Neural crest cell (in vitro differentiated cells): ENCODE data around the gene RAB5B. TPM values are rescaled to one million over a fixed set of nuclear protein-coding genes. Genes with fewer than 3 reads are reported as not detected.

ENCODE experiments used
- DNase-seq: peaks from one replicate; pipeline ENCODE4 v3.0.0; 2021; ENCODE audit warnings: low read depth, mixed read lengths, low spot score
- H3K27ac Mint-ChIP-seq: one replicate; pipeline ENCODE4 v1.8.0; 2021; ENCODE audit warnings: mild to moderate bottlenecking, mixed read lengths; ENCODE audit not compliant: unreplicated experiment
- H3K27me3 Mint-ChIP-seq: 2 replicates; pipeline ENCODE4 v1.8.0; 2021; ENCODE audit warnings: low read depth, mild to moderate bottlenecking, mixed read lengths
- H3K36me3 Mint-ChIP-seq: 2 replicates; pipeline ENCODE4 v1.8.0; 2021; ENCODE audit warnings: low read depth, mild to moderate bottlenecking, mixed read lengths
- H3K4me1 Mint-ChIP-seq: 2 replicates; pipeline ENCODE4 v1.8.0; 2021; ENCODE audit warnings: mixed read lengths
- H3K4me3 Mint-ChIP-seq: one replicate; pipeline ENCODE4 v1.8.0; 2021; ENCODE audit warnings: mild to moderate bottlenecking, mixed read lengths
- H3K9me3 Mint-ChIP-seq: 2 replicates; pipeline ENCODE4 v1.8.0; 2021; ENCODE audit warnings: mixed read lengths
- total RNA-seq: library from RNA; stranded (reverse); gene quantifications from 2 replicates; pipeline ENCODE4 v1.2.1, GENCODE V29; 2021
- TF ChIP-seq, protein P1 (sequence below): fragments of 200-600 bp; sonication (generic); conservative IDR thresholded peaks from 2 replicates; pipeline ENCODE4 v1.5.0; 2021; ENCODE audit warnings: antibody characterized with exemption, mild to moderate bottlenecking

RAB5B gene
- total RNA-seq, 1 donor from 2014 or later, result 86.5 TPM

- Mint-ChIP-seq H3K36me3 (no peaks in the 10 kb centered on the region), H3K27ac (peak within 1 kb of the TSS; percentile 39), H3K9me3 (no peaks in the 10 kb centered on the region), H3K4me3 (peak within 1 kb of the TSS; percentile 96), H3K4me1 (peaks cover 64% of the 10 kb centered on the region), H3K27me3 (peaks cover 19% of the 10 kb centered on the region)
- TF ChIP-seq, protein P1, sequence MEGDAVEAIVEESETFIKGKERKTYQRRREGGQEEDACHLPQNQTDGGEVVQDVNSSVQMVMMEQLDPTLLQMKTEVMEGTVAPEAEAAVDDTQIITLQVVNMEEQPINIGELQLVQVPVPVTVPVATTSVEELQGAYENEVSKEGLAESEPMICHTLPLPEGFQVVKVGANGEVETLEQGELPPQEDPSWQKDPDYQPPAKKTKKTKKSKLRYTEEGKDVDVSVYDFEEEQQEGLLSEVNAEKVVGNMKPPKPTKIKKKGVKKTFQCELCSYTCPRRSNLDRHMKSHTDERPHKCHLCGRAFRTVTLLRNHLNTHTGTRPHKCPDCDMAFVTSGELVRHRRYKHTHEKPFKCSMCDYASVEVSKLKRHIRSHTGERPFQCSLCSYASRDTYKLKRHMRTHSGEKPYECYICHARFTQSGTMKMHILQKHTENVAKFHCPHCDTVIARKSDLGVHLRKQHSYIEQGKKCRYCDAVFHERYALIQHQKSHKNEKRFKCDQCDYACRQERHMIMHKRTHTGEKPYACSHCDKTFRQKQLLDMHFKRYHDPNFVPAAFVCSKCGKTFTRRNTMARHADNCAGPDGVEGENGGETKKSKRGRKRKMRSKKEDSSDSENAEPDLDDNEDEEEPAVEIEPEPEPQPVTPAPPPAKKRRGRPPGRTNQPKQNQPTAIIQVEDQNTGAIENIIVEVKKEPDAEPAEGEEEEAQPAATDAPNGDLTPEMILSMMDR, result no peak
- peak; percentile 58 for DNase-seq
Measured at GRCh38 chr12:55927588-55928502, 46.0 kb upstream of the RAB5B start, which contains the start of gene PYM1. Gene PYM1 (minus strand): TSS chr12:55927894. CDS start chr12:55927761, 133 bp downstream.

GRCh38 chr12:55929306-55929791 is 44.5 kb upstream of the RAB5B start:
- peaks cover 33% of the 10 kb centered on the region for H3K27me3 Mint-ChIP-seq
- H3K9me3 Mint-ChIP-seq, result no peaks in the 10 kb centered on the region
- TF ChIP-seq, protein P1, result no peak
- no peaks in the 10 kb centered on the region for H3K36me3 Mint-ChIP-seq
- H3K4me3 Mint-ChIP-seq, result peak overlapping the region; percentile 58
- no peak for DNase-seq
- peaks cover 59% of the 10 kb centered on the region for H3K4me1 Mint-ChIP-seq
- H3K27ac Mint-ChIP-seq, result peak overlapping the region; percentile 63

DNA sequence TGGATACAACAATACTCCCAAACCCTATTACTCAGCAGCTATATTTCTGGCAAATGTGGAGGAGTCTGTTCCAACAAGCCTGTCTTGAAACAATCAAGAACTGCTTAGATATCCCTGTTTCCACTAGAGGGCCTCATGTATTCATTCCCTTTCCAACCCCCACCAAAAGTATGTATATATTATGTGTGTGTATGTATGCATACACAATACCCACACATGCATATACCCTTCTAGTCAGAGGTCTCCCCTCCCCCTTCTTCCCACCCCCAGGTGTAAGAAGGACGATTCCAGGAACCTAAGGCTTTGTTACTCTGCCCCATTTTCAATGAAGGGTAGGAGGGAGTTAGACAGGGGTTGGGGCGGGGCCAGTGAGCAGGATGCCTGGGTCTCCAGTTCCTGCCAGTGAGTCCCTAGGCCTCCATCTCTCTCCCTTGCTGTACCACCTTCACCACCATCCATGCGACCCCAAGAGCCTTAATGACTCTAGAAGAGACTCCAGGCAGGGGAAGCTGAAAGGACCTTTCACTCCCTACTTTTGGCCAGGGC is 43.0 kb upstream of the RAB5B start, which contains the start of gene DGKA:
Gene DGKA, plus strand, starts transcription at position 392 of the 546 bp plus-strand sequence. CDS start 5,342 bp downstream, outside the sequence.
- no peak for DNase-seq
- H3K27ac Mint-ChIP-seq, result peak within 1 kb of the TSS; percentile 97
- H3K9me3 Mint-ChIP-seq, result no peaks in the 10 kb centered on the region
- H3K4me1 Mint-ChIP-seq, result peaks cover 47% of the 10 kb centered on the region
- TF ChIP-seq, protein P1, result peak; percentile 71
- peak within 1 kb of the TSS; percentile 91 for H3K4me3 Mint-ChIP-seq
- peaks cover 38% of the 10 kb centered on the region for H3K27me3 Mint-ChIP-seq
- H3K36me3 Mint-ChIP-seq, result no peaks in the 10 kb centered on the region

- peak overlapping the region; percentile 91 for H3K4me3 Mint-ChIP-seq
- peaks cover 42% of the 10 kb centered on the region for H3K4me1 Mint-ChIP-seq
- DNase-seq, result no peak
- peak overlapping the region; percentile 97 for H3K27ac Mint-ChIP-seq
- H3K27me3 Mint-ChIP-seq, result peaks cover 41% of the 10 kb centered on the region
- H3K9me3 Mint-ChIP-seq, result no peaks in the 10 kb centered on the region
- H3K36me3 Mint-ChIP-seq, result no peaks in the 10 kb centered on the region
- TF ChIP-seq, protein P1, result no peak
Measured at GRCh38 chr12:55931317-55931779, 42.5 kb upstream of the RAB5B start.

DNA sequence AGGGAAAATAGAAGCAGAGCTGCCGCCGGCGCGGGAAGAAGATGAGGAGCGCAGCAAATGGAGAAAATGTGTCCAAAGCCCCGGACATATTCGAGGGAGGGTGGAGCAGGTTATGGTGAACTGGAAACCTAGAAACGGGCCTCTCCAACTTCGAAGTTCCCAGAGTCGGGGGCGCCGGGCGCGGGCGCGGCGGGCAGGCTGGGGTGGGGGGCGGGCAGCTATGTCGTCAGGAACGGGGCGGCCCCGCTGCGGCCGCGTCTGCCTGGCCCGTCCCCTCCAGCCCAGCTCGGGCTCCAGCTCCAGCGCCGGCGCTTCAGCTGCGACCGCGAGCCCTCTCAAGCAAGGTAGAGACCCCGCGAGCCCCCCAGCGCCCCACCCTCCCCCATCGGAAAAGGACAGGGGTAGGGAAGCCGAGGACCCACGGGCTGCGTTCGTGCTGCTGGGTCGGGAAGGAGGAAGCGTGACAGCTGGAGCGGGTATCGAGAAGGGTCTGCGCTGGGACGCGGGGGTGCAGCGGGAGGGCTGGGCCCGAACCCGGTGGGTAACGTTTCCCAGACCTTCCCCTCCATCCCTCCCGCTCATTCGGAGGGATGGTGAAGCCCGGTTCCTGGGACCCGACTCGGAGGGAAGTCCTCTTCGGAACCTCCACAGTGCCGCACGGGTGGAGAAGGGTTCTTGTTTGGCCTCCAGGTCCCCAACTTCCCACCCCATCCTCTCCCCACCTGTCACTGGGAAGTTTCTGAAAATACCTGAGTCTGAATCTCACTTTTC is 41.9 kb upstream of the RAB5B start:
- Mint-ChIP-seq H3K36me3 (no peaks in the 10 kb centered on the region), H3K4me1 (peaks cover 40% of the 10 kb centered on the region), H3K27ac (peak overlapping the region; percentile 97), H3K27me3 (peaks cover 41% of the 10 kb centered on the region), H3K4me3 (peak overlapping the region; percentile 91), H3K9me3 (no peaks in the 10 kb centered on the region)
- DNase-seq, result peak; percentile 29
- TF ChIP-seq, protein P1, result no peak
